Breast epithelium (tissue), 4 donors: Measurements from ENCODE around the gene CHMP1B. TPM values are rescaled to one million over a fixed set of nuclear protein-coding genes. Genes with fewer than 3 reads are reported as not detected.

Experiments used
- DNase-seq, 2 donors: peaks; one replicate each; pipeline ENCODE4 v3.0.0-alpha.2; 2019; ENCODE audit warnings: low spot score in 2 of 2
- H3K27ac ChIP-seq, 2 donors: fragments of 200-600 bp; sonication (generic) in 1 of 2; one replicate each; pipeline ENCODE4 v1.5.1; 2016 to 2019; ENCODE audit warnings: mild to moderate bottlenecking in 1 of 2
- H3K27me3 ChIP-seq, 2 donors: fragments of 200-600 bp; sonication (generic) in 1 of 2; one replicate each; pipeline versions ENCODE4 v1.5.1 to v1.6.0; 2017 to 2019; ENCODE audit warnings: control low read depth in 1 of 2, mild to moderate bottlenecking in 1 of 2
- H3K36me3 ChIP-seq: fragments of 200-600 bp; one replicate; pipeline ENCODE4 v1.5.1; 2019
- H3K4me1 ChIP-seq, 2 donors: fragments of 200-600 bp; sonication (generic); one replicate each; pipeline ENCODE4 v1.5.1; 2016 to 2019; ENCODE audit warnings: control low read depth in 1 of 2
- H3K4me3 ChIP-seq, 3 donors: fragments of 200-600 bp; sonication (generic); 1 replicate in 2 of 3; 2 replicates in 1 of 3; pipeline ENCODE4 v1.5.1; 2016 to 2019; ENCODE audit warnings: mild to moderate bottlenecking in 3 of 3, moderate library complexity in 2 of 3
- H3K9me3 ChIP-seq, 2 donors: fragments of 200-600 bp; sonication (generic) in 1 of 2; one replicate each; pipeline ENCODE4 v1.5.1; 2016 to 2019; ENCODE audit warnings: control low read depth in 1 of 2
- POLR2A ChIP-seq: fragments of 450-650 bp; IDR thresholded peaks from one replicate; pipeline ENCODE4 v1.6.1; 2016; ENCODE audit warnings: antibody characterized with exemption, mild to moderate bottlenecking, moderate library complexity
- POLR2AphosphoS5 ChIP-seq, 3 donors: sonication (generic); formaldehyde crosslinking; IDR thresholded peaks; one replicate each; pipeline ENCODE4 v1.6.1; 2017; ENCODE audit warnings: antibody characterized with exemption in 3 of 3
- intact Hi-C: fragments of 100-400 bp; cut with DNase I; formaldehyde crosslinking; loops from one replicate; pipeline ENCODE4 v1.15.1; 2023; ENCODE audit warnings: low total_unique reads
- total RNA-seq, 3 donors: library from RNA; depleted of rRNA; stranded (reverse); fragments of >200 nt; gene quantifications; one replicate each; pipeline ENCODE4 v1.1.0, GENCODE V29; 2016
- TF ChIP-seq, protein P1 (sequence below), 3 donors: fragments of 450-650 bp; IDR thresholded peaks; one replicate each; pipeline ENCODE4 v1.5.1; 2016 to 2017; ENCODE audit warnings: antibody characterized with exemption in 3 of 3, mild to moderate bottlenecking in 3 of 3, moderate library complexity in 3 of 3

Gene CHMP1B
- total RNA-seq, 3 donors from 2014 or later = 41.0 to 63.4 (median 44.8) TPM

DNA sequence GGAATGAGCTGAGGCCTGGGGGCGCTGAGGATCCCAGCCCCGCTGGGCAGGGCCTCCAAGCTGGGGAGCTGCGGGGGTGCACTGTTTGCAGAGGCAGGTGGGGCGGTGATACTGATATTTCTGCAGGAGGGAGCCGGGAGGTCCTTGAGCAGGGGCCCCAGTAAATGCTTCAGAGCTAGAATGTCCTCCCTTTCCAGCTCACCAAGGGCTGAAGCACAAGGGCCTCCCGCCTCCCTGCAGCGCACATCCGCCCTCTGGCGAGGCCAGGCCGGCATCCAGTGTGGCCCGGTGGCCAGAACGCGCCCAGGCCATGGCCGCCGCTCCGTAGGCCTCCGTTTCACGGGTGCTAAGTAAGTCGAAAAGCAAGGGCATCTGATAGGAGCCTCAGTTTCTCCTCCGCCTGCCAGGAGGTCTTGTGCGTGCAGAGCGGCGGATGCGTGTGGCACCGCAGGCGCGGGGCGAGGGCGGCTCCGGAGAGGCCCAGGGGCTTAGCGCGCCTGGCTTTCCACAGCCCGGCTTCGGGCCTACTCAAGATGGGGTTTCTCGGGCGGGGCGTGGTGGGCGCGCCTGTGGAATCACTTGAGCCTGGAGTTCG, 29.5 kb upstream of the CHMP1B start:
- H3K4me3 ChIP-seq = no peak overlapping the region
- DNase-seq = no peak
- no peak overlapping the region for H3K27ac ChIP-seq
- H3K27me3 ChIP-seq = no peaks in the 10 kb centered on the region
- no peaks in the 10 kb centered on the region for H3K36me3 ChIP-seq
- H3K4me1 ChIP-seq = no peaks in the 10 kb centered on the region
- TF ChIP-seq POLR2A (no peak), POLR2AphosphoS5 (IDR thresholded peaks at IDR 0.05) (no peak)
- TF ChIP-seq, protein P1, sequence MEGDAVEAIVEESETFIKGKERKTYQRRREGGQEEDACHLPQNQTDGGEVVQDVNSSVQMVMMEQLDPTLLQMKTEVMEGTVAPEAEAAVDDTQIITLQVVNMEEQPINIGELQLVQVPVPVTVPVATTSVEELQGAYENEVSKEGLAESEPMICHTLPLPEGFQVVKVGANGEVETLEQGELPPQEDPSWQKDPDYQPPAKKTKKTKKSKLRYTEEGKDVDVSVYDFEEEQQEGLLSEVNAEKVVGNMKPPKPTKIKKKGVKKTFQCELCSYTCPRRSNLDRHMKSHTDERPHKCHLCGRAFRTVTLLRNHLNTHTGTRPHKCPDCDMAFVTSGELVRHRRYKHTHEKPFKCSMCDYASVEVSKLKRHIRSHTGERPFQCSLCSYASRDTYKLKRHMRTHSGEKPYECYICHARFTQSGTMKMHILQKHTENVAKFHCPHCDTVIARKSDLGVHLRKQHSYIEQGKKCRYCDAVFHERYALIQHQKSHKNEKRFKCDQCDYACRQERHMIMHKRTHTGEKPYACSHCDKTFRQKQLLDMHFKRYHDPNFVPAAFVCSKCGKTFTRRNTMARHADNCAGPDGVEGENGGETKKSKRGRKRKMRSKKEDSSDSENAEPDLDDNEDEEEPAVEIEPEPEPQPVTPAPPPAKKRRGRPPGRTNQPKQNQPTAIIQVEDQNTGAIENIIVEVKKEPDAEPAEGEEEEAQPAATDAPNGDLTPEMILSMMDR (IDR thresholded peaks at IDR 0.05) = no peak
- intact Hi-C loops = no loop called here
- H3K9me3 ChIP-seq = no peaks in the 10 kb centered on the region

DNA sequence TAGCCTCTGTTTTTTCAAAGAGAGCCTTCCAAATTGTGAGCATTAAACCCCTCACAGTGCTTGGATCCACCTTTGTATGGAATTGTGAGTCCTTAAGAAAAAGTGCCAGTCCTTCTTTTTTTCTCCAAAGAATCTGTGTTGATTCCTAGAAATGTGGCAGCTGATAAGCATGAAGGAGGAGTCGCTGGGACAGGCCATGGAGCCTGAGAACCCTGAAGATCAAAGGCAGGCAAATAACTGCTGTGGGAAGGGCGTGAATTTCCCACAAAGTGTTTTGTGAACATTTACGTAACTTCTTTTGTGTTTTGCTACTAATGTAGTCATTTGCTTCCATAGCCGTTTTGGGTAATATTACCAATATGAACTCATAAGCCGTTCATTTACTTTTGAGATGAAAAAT, 27.7 kb upstream of the CHMP1B start:
- no peak overlapping the region for H3K27ac ChIP-seq
- no peaks in the 10 kb centered on the region for H3K36me3 ChIP-seq
- no peak for TF ChIP-seq POLR2A
- TF ChIP-seq, protein P1 (IDR thresholded peaks at IDR 0.05) = no peak
- TF ChIP-seq POLR2AphosphoS5 (IDR thresholded peaks at IDR 0.05) = no peak
- no peak for DNase-seq
- no peak overlapping the region for H3K4me3 ChIP-seq
- H3K4me1 ChIP-seq = no peaks in the 10 kb centered on the region
- intact Hi-C loops = no loop called here
- no peaks in the 10 kb centered on the region for H3K27me3 ChIP-seq
- no peaks in the 10 kb centered on the region for H3K9me3 ChIP-seq

DNA sequence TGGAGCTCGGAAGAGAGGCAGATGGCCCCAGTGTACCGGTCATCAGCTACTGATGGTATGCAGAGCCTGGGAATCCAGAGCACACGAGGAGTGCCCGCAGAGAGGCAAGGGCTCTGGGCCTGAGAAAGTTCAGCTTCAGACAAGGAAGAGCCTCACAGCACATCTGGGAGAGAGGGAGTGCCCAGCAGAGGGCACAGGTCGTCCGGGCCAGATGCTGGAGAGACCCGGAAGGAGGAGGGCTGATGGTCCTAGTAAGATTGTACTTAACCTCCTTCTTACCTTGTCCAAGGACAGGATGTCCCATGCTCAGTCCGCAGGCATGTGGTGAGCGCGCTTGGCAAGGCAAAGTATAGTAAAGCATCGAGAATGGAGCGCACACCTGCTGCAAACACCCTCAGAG, 24.4 kb upstream of the CHMP1B start:
- no peak overlapping the region for H3K27ac ChIP-seq
- H3K27me3 ChIP-seq = no peaks in the 10 kb centered on the region
- no peaks in the 10 kb centered on the region for H3K4me1 ChIP-seq
- H3K4me3 ChIP-seq = no peak overlapping the region
- no peak for DNase-seq
- intact Hi-C loops = no loop called here
- no peaks in the 10 kb centered on the region for H3K36me3 ChIP-seq
- no peak for TF ChIP-seq POLR2A
- TF ChIP-seq POLR2AphosphoS5 (IDR thresholded peaks at IDR 0.05) = no peak
- TF ChIP-seq, protein P1 (IDR thresholded peaks at IDR 0.05) = no peak
- no peaks in the 10 kb centered on the region for H3K9me3 ChIP-seq

DNA sequence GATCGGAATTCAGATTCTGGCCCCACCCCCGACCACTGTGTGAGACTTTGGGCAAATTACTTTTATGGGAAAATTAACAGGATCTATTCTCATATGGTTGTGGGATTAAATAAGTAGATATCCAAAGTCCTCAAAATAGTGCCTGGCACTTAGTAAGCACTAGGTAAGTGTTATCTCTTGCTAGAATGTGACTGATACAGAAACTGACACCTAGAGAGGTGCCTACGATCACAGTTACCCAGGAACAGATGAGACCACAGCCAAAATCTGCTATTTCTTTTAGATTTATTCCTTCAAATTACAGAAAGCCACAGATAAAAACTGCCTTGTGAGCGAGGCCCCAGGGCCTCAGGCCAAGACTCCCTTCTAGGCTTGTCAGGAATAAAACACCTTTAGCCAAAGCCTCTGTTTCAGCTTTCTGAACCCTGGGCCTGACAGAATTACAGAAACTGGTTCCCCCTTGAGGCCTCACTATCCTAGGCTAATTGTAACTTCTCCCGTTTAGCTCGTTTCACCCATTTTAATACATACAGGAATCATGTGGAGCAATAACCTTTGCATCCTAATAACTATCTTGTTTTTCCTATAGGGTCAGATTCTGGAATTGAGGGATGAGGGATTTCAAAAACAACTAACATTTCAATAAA, 22.3 kb upstream of the CHMP1B start:
- no peak for DNase-seq
- intact Hi-C loops = no loop called here
- no peak overlapping the region for H3K4me3 ChIP-seq
- H3K36me3 ChIP-seq = no peaks in the 10 kb centered on the region
- H3K9me3 ChIP-seq = no peaks in the 10 kb centered on the region
- no peaks in the 10 kb centered on the region for H3K4me1 ChIP-seq
- no peak overlapping the region for H3K27ac ChIP-seq
- TF ChIP-seq POLR2A = no peak
- TF ChIP-seq, protein P1 (IDR thresholded peaks at IDR 0.05) = no peak
- no peak for TF ChIP-seq POLR2AphosphoS5 (IDR thresholded peaks at IDR 0.05)
- no peaks in the 10 kb centered on the region for H3K27me3 ChIP-seq

DNA sequence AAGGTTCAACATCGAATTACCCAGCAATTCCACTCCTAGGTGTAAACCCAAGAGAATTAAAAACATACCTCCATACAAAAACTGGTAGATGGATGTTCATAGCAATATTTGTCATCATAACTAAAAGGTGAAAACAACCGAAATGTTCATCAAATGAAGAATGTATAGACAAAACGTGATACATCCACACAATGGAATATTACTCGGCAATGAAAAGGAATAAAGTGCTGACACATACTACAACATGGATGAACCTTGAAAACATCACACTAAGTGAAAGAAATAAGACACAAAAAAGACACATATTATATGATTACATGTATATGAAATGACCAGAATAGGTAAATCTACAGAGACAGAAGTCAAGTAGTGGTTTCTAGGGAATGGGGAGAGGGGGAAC, 20.6 kb upstream of the CHMP1B start:
- no peaks in the 10 kb centered on the region for H3K9me3 ChIP-seq
- H3K27me3 ChIP-seq = no peaks in the 10 kb centered on the region
- no peaks in the 10 kb centered on the region for H3K36me3 ChIP-seq
- H3K27ac ChIP-seq = no peak overlapping the region
- H3K4me3 ChIP-seq = no peak overlapping the region
- no peak for DNase-seq
- no peaks in the 10 kb centered on the region for H3K4me1 ChIP-seq
- TF ChIP-seq, protein P1 (IDR thresholded peaks at IDR 0.05) = no peak
- TF ChIP-seq POLR2A = no peak
- intact Hi-C loops = no loop called here
